GM19240 (cell line): ENCODE measurements around the gene TRMT2A.

Experiments used
- DNase-seq: peaks from one replicate; pipeline ENCODE4 v3.0.0; 2011; ENCODE audit warnings: low spot score; ENCODE audit not compliant: insufficient read length

TRMT2A gene

GRCh38 chr22:20064140-20064480 lies 52.9 kb downstream of the TRMT2A start:
- no peak for DNase-seq

- DNase-seq: no peak
Observed at GRCh38 chr22:20063271-20064139, 53.5 kb downstream of the TRMT2A start.

DNA sequence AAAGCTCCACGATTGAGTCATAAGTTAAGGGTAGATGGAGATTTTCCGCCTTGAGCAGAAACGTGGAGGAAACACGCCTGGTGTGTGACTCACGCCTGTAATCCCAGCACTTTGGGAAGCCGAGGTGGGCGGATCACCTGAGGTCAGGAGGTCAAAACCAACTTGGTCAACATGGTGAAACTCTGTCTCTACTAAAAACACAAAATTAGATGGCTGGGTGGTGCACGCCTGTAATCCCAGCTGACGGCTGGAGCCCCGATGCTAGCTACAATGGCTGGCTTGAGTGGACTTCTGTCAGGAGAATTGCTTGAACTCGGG lies 54.3 kb downstream of the TRMT2A start:
- no peak for DNase-seq

GRCh38 chr22:20062043-20062765 lies 54.8 kb downstream of the TRMT2A start:
- no peak for DNase-seq
